A549 treated with Hydrocortisone at 1 μM for 4 hours (cell line): ENCODE measurements around the gene TBX21. TPM values are rescaled to one million over a fixed set of nuclear protein-coding genes. Genes with fewer than 3 reads are reported as not detected.

Experiments
- total RNA-seq: library from RNA; stranded (reverse); fragments of 200-300 nt; extraction: Qiagen RNA extraction; gene quantifications from 5 replicates; pipeline ENCODE4 v1.2.3, GENCODE V29; 2022

TBX21 gene, protein sequence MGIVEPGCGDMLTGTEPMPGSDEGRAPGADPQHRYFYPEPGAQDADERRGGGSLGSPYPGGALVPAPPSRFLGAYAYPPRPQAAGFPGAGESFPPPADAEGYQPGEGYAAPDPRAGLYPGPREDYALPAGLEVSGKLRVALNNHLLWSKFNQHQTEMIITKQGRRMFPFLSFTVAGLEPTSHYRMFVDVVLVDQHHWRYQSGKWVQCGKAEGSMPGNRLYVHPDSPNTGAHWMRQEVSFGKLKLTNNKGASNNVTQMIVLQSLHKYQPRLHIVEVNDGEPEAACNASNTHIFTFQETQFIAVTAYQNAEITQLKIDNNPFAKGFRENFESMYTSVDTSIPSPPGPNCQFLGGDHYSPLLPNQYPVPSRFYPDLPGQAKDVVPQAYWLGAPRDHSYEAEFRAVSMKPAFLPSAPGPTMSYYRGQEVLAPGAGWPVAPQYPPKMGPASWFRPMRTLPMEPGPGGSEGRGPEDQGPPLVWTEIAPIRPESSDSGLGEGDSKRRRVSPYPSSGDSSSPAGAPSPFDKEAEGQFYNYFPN
- total RNA-seq: 0.13 to 0.23 TPM (median 0.16 TPM) in 5 replicates

GRCh38 chr17:47733047-47733673 is at the start of gene TBX21:
Gene TBX21 (plus strand): TSS chr17:47733236. CDS start chr17:47733455, 219 bp downstream.

DNA sequence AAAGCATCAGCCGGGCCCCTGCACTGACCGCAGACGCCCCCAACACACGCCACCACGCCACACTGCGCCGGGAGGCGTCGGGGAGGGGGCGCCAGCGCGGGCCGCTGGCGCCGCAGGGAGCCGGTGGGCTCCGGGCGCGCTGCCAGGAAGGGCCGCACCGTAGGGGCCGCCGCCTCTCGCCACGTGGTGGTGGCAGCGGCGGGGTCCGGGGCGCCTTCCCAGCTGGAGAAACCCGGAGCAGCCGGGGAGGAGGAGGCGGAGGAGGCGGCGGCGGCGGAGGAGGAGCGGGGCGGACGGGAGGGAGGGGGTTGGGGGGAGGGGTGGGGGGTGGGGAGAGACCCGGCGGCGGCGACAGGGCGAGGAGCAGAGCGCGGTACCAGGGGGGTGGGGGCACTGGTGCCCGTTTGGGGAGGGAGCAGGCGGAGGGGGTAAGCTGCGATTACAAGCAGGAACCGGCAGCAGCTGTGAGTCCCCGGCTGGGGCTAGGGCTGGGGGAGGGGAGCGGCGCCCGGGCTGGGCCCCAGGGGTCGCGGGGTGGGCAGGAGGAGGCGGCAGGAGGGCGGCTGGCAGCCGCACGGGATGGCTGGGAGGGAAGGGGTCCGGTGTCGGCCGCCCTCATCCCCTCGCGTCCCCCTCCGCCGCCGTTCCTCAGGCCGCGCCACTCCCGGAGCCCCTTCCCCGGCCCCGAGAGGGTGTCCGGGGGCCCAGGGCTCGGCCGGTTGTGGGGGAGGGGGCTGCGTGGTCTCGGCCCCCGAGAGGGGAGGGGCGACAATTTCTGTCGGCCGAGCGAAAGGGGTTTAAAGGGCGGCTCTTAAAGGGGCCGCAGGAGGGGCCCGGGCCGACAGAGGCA is 39.1 kb upstream of the TBX21 start, which contains the start of gene TBKBP1:
TSS of gene TBKBP1 (plus strand) at position 431 of the 850 bp plus-strand sequence. CDS start 1,952 bp downstream, outside the sequence.

Other genes with a start within 250 kb of the TBX21 start
- 52.7 to 85.9 TPM (median 59.7 TPM) in 5 replicates for gene NPEPPS, start 202.1 kb upstream of the TBX21 start, total RNA-seq
- gene KPNB1, start 83.3 kb upstream of the TBX21 start, total RNA-seq: 291 to 430 TPM (median 315 TPM) in 5 replicates
- gene TBKBP1, start 39.1 kb upstream of the TBX21 start, total RNA-seq: 4.0 to 6.0 TPM (median 4.8 TPM) in 5 replicates
- gene OSBPL7, start 88.6 kb downstream of the TBX21 start, total RNA-seq: 12.4 to 17.9 TPM (median 14.5 TPM) in 5 replicates
- 86.9 to 110 TPM (median 90.7 TPM) in 5 replicates for gene MRPL10, start 98.3 kb downstream of the TBX21 start, total RNA-seq
- gene LRRC46, start 98.4 kb downstream of the TBX21 start, total RNA-seq: 3.1 to 3.9 TPM (median 3.3 TPM) in 5 replicates
- 33.2 to 38.0 TPM (median 37.0 TPM) in 5 replicates for gene SCRN2, start 108.0 kb downstream of the TBX21 start, total RNA-seq
- gene SP6, start 117.9 kb downstream of the TBX21 start, total RNA-seq: 5.2 to 5.9 TPM (median 5.3 TPM) in 5 replicates
- 17.5 to 19.2 TPM (median 17.6 TPM) in 5 replicates for gene SP2, start 163.0 kb downstream of the TBX21 start, total RNA-seq
- 22.1 to 28.4 TPM (median 25.0 TPM) in 5 replicates for gene PNPO, start 208.3 kb downstream of the TBX21 start, total RNA-seq
- gene PRR15L, start 224.6 kb downstream of the TBX21 start, total RNA-seq: 2.3 to 3.6 TPM (median 3.0 TPM) in 5 replicates
- 104 to 117 TPM (median 114 TPM) in 5 replicates for gene CDK5RAP3, start 237.9 kb downstream of the TBX21 start, total RNA-seq